GM15510 (cell line): ENCODE measurements around the gene HS3ST3B1.

ENCODE experiments used
- POLR2A ChIP-seq: IDR thresholded peaks from 3 replicates; pipeline ENCODE4 v1.6.1; 2011; ENCODE audit warnings: borderline replicate concordance; ENCODE audit not compliant: insufficient read length; ENCODE audit errors: extremely low read depth

HS3ST3B1 gene

GRCh38 chr17:14389681-14390080 lies 88.8 kb downstream of the HS3ST3B1 start:
- no peak for TF ChIP-seq POLR2A

GRCh38 chr17:14393723-14394122 lies 92.8 kb downstream of the HS3ST3B1 start:
- TF ChIP-seq POLR2A: no peak

GRCh38 chr17:14395255-14395654 lies 94.4 kb downstream of the HS3ST3B1 start:
- TF ChIP-seq POLR2A: no peak

GRCh38 chr17:14396547-14396946 lies 95.7 kb downstream of the HS3ST3B1 start:
- TF ChIP-seq POLR2A: no peak

GRCh38 chr17:14398766-14399165 lies 97.9 kb downstream of the HS3ST3B1 start:
- no peak for TF ChIP-seq POLR2A
